GM18508 (cell line): ENCODE results near the gene ANXA4.
"Not testable (repeated sequence)": the region's sequence is repeated elsewhere in the genome, so short reads cannot be mapped to it uniquely, and the experiment has no call there.

Source experiments
- ATAC-seq: cut with Tn5 transposase; IDR thresholded peaks from one replicate; pipeline ENCODE4 v1.9.1; 2021; ENCODE audit warnings: moderate number of reproducible peaks; ENCODE audit not compliant: insufficient read depth, unreplicated experiment

ANXA4 gene

DNA sequence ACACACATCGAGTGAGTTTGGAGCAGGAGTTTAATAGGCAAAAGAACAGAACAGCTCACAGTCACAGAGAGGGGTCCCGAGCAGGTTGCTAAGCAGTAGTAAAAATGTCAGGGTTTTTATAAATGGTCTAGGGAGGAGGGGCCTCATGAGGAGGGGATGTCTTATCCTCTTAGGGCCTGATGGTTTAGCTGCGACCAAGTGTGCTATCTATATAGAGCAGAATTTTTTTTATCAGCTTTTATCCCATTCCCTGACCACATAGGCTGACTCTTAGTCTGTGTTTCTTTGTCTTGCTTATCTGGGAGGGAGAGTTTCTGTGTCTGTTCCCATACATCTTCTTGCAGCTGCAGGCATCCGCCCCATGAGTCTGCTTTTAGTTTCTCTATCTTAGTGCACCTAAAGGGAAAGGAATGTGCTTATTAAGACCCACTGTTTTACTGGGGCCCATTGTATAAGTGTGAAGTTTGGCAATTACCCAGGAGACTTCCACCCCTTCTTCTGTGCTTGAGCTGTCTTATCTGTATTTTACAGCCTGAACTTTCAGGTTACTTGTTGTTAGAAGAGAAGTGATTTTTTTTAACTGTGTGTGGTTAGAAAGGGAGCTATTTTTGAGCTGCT, 57.1 kb downstream of the ANXA4 start:
- no peak for ATAC-seq

DNA sequence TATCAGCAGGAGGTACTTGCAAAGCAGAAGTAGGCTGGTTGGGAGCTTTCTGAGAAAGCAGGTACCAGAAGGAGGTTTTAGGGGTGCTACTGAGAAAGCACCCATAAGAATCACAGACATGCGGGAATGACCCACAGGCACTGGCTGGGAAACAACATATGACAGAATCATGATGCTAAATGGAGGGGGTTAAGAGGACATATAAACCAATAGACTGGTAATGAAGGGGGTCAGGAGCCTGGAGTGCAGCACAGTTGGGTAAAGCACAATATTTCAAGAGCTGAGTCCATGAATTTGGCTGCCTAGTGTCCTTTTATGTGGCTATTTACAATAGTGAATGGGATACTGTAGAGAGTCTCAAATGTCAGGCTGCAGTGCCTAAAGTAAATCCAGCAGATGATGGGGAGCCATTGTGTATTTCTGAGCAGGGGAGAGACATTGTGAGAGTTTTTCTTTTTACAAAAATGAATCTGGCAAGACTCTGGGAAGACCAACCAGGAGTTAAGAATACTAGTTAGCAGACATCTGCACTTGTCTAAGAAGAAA, 59.9 kb downstream of the ANXA4 start:
- ATAC-seq: no peak

DNA sequence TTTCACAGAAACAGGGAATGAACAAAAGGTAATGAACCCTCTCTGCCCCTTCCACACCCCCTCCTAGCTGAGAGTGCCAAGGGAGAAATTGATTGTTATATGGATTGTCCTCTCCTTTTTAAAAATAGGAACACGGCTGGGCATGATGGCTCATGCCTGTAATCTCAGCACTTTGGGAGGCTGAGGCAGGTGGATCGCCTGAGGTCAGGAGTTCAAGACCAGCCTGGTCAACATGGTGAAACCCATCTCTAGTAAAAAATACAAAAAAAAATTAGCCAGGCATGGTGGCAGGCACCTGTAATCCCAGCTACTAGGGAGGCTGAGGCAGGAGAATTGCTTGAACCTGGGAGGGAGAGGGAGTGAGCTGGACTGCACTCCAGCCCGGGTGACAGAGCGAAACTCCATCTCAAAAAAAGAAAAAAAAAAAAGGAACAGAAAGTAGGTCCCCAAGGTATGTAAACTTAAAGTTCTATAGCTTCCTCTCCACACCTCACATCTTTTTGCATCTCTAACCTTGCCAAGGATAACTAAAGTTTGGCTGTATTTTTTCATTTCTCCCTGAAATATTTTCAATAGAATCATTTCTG, 60.9 kb downstream of the ANXA4 start:
- ATAC-seq: not testable (repeated sequence)

DNA sequence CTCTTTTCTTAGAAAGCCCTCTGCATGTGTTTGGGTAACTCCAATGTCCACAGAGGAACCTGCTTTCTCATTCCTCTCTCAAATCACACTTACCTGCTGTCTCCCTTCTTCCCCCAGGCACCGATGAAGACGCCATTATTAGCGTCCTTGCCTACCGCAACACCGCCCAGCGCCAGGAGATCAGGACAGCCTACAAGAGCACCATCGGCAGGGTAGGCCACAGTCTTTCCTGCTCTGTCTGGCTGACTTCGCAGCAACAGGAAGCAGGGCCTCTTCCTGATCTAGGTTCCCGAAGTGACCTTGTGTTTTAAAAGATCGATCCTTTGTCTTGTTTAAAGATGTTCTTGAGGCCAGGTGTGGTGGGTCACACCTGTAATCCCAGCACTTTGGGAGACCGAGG, 62.5 kb downstream of the ANXA4 start:
- no peak for ATAC-seq

DNA sequence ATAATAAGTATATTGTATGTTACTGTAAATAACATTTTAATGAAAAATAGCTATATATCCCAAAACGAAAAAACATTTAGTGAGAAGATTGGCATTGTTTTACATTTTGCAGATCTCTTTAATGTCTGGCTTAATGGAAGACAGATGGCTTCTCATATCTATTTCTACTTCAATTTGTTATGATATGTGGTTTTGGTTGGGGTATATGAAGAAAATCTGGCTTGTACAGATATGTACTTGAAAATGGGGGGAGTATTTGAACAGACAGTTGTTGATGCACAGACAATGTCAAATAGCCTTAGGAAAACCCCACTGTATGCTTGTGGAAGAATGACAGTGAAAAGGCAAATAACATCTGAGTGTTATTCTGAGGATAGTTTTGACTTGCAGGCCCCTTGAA, 64.0 kb downstream of the ANXA4 start:
- ATAC-seq: no peak

DNA sequence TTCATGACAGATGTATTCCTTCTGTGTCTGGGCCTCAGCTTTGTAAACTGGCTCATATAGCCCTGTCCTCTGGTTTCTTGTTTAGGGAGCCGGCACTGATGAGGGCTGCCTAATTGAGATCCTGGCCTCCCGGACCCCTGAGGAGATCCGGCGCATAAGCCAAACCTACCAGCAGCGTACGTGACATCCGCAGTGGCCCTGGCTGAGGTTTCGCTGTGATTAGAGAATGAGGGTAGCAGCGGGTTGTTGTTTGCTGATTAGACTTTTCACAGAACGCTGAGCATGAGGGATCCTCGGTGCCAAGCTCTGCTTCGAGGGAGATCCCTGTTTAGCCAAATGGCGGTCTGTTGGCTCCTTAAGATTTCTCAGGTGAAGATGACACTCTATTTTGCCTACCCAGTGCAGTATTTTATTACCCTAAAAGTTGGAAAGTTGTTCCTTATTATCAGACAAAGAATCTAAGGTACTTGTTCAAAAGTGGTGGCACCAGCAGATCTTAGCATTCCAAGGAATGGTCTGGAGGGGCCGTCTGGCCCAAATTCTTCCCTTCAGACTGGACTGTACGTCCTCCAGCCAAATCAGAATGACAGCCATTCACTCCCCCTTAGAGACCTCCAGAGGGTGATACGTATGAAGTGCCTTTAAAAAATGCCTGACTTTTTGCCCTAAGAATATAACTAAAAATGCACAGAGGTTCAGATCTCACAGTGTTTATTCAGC, 66.0 kb downstream of the ANXA4 start:
- ATAC-seq: no peak

DNA sequence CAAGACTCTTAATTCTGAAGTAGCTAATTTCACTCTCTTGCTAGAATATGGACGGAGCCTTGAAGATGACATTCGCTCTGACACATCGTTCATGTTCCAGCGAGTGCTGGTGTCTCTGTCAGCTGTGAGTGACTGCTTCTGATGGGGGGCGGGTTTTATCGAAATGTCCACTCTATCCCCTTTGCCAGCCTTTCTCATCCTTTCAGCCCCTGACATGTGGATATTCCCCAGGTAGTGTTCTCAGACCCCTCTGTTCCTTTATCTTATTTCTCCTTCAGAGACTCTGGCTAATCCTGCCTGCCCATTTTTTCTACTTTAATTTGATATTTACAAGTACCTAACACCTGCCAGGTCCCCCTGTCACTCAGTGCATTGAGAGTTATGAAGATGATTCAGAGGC, 68.6 kb downstream of the ANXA4 start:
- no peak for ATAC-seq

DNA sequence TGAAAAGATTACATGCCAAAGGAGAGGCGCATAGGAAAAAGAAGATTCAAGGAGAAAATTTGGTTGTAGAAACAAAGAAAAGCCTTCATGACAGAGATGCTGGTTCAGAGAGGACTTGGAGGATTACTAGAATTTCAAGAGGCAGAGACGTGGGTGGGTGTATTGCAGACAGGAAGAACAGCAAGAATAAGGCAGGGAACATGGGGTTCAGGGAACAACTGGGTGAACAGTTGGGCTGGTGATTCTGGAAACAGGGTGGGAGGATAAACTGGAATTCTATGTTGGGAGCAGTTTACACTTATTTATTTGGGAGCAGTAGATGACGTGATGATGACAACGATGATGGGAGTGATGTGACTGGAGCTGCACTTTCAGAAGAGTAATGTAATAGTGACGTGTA, 69.1 kb downstream of the ANXA4 start:
- no peak for ATAC-seq

DNA sequence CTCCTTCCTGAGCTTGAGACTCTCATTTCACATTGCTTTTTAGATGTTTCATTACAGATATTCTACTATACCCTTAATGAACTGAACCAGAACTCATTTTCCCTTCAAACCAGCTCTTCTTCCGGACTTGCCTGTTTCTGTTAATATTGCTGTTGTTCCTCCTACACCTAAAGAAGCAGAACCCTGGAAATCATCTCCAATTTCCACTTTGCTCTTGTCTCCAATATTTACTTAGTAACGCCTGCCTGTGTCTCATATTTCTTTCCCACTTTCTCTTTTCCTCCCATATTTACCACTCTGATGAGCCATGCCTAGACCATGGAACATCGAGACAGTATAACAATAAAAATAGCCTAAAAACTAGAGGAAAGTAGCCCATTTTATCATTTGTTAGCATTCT, 69.7 kb downstream of the ANXA4 start:
- ATAC-seq: no peak

DNA sequence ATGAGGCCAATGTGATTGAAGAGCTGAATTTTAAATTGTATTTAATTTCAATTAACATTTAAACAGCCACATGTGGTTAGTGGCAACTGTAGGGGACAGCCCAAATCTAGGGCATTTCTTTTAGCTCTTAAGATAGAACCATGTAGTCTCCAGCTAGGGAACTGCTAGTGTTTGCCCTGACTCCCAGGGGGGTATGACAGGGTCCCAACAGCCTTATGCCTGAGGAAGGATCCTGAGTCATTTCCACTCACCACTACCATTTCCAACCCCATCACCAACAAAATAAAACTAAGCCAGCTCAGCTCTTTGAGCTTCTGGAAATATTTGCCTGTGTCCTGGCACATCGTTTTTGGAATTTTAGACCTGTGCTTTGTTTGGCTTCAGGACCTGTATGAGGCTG, 73.8 kb downstream of the ANXA4 start:
- ATAC-seq: no peak

DNA sequence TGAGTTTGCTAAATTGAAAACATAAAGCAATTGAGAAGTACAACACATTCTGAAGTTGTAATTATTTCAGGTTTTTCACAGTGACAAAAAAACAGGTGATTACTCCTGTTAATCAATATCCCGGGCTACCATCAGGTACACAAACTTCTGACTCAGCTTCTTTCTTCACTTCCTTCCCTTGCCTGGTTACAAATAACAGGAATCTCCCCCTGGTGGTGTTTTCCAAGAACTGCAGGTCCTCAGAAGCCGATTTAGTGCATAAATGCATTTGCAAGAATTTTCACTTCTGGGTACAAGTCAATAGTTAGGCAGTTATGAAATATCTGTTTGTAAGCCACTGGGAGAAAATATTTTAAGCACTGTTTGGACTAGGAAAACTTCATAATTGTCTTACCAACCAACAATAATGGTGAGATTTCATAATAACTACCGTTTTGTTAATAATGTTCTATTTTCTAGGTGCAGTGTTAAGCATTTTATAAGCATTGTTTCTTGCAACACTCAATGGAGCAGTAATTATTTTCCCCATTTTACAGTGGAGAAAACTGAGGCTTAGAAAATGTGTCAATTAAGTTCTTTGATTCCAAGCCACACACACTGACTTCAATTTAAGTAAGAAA, 75.1 kb downstream of the ANXA4 start:
- no peak for ATAC-seq

DNA sequence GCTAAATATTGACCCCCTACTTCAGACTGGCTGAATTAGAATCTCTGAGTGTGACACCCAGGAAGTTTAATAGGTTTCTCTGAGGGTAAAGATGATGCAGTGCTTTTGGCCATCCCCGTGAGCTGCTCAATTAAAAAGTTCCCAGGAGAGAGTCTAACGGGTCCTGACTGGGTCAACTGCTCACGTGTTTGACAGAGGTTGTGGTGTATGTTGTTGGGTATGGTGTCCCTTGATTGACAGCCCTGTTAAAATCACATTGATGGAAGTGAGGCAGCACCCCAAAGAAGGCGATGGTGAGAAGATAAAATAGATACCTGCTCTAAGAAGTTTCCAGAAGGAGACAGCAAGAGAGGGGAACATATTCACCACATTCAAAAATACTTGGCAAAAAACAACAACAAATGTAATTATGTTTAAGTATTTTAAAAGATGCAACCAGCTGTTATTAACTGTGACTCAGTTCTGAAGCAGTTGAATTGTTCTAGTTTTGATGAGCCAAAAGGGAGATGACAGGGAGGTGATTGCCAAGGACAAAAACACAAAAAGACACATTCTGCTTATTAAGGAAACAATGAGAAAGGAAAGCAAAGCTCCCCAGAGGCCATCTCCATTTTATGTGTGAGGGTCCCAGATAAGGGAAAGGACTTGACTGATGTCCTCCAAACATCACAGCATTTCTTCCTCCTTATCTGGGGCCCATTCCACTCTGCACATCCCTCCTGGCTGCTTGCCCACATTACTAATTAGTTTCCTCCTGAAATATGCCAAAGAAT, 76.0 kb downstream of the ANXA4 start:
- no peak for ATAC-seq

DNA sequence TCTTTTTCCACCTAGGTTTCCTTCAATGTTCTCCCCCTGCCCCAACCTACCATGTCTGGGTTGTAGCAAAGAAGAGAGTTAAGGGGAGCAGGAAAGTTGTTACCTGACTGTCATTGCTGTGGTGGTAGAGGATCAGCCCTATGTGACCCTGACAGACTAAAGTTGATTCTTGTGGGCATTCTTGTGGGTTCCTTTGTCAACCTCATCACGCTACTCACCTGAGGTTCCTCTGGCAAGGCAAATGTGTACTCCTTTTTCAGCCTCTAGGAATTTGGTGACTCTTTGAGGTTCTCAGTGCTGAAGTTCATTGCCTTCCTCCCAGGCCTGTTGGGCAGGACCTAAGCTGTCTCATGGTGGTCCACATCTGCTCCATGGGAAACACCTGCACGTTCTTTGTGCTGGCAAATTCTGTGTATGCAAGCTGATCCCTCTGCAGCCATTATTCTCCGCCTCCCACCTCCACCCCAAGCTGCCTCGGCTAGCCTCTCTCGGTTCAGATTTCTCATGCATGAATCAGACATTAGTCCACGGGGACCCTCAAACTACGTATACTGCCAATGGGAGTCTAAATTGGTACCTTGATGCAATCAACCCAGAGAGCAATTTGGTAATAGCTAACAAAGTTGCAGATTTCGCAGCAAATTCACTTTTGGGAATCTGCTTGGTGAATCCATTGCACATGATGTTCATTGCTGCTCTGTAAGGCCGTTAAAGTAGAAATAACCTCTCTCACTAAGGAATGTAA, 86.0 kb downstream of the ANXA4 start:
- no peak for ATAC-seq

DNA sequence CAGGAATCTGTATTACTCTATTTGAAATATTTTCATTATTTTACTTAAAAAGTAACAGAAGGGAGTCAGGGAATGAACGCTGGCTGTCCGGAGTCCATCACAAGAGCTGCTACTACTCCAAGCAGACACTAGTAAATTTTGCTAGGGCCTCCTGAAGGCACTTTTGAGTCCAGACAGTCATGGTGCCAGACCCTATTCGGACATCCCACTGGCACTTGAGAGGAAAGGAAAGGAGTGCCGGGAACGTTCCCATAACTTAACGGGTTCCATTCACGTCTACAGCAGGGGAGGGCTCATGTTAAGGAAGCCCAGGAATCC, 87.0 kb downstream of the ANXA4 start:
- no peak for ATAC-seq

DNA sequence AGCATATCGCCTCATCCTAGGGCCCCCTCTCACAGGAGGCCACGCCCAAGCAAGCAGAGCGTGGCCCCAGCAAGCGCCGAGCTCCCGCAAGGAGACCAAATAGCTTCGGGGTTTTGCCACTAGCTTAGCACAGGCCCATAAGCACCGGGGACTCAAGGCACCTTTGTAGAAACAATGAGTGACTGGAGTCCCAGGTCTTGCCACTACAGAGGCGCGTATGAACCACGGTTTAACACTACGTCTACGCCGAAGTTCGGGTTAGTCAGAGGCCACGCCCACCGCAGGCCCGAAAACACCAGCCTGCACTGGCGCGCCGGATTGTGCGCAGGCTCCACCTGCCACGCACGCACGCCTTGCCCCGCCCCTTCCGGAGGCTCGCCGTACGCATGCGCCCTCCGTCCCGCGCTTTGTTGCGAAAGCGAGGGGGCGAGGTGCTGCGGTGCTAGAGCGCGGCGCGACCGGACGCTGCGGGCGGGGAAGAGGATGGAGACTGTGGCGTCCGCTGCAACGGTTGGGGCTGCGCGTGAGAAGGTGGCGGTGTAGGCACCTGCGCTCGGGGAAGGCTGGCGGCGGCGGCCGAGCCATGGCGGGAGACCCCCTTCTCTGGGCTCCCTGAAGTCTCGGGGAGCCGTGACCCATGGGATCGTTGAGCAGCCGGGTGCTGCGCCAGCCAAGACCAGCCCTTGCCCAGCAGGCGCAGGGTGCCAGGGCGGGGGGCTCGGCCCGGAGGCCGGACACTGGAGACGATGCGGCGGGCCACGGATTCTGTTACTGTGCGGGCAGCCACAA, 87.5 kb downstream of the ANXA4 start, which contains the start of gene GMCL1:
Gene GMCL1 (plus strand): TSS at position 405 of the 789 bp plus-strand sequence. CDS start 233 bp downstream, at position 638.
- peak; percentile 64 for ATAC-seq

DNA sequence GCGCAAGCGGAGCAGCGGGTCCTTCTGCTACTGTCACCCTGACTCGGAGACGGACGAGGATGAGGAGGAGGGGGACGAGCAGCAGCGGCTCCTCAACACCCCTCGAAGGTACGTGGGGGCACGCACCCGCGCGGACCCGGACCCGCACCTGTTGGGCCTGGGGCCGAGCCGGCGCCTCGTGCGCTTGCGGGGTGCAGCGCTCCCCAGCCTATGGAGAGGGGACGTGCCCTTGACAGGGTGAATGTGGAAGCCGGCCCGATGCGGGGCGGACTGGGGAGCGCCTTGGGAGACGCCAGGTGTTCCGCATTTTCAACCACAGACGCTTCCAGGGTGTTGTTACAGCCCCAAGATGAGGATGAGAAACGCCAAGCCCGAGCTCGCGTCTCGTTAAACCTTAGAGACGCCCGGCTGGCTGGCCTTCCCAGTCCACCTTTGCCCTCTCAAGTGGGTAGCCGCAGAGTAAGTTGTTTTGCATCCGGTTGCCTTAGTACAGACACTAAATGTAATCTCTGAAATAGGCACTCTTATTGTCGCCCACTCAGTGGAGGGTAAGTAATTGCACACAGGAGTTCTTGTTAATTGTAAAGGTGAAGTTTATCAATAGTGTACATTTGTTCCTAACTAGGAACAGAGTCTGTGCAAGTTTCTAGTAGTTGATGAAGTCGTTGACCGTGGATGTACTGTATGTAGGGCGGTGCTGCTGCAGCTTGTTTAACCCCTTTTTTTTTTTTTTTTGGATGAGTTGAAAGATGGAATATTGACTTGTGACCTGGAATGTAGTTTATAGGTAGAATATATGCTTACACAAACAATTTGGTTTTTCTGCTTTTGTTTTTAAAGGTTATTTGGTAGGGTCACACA, 88.3 kb downstream of the ANXA4 start:
- ATAC-seq: no peak

DNA sequence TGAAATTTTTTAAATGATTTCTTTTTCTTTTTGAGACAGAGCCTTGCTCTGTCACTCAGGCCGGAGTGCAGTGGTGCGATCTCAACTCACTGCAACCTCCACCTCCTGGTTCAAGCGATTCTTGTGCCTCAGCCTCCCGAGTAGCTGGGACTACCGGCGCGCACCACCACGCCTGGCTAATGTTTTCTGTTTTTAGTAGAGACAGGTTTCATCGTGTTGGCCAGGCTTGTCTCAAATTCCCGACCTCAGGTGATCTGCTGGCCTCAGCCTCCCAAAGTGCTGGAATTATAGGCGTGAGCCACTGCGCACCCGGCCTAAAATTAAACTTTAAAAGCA, 88.9 kb downstream of the ANXA4 start:
- ATAC-seq: not testable (repeated sequence)

DNA sequence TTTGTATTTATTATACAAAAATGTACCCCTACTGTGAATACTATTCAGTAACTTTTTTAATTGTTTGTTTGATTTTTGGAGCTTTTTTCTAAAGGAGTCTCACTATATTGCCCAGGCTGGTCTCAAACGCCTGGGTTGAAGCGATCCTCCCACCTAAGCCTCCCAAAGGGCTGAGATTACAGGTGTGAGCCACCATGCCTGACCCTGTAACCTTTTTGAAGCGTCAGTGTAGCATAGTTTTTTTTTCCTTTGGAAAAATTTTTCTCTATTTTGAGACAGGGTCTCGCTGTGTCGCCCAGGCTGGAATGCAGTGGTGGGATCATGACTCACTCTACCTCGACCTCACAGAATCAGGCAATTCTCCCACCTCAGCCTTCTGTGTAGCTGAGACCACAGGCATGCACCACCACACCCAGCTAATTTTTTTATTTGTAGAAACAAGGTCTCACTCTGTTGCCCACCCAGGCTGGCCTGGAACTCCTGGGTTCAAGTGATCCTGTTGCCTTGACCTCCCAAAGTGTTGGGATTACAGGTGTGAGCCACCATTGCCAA, 89.5 kb downstream of the ANXA4 start:
- ATAC-seq: no peak
